ENCODE measurements around the gene DNAH14. TPM values are rescaled to one million over a fixed set of nuclear protein-coding genes. Genes with fewer than 3 reads are reported as not detected.
A peak's percentile ranks its signal among the peaks of the same experiment; 100 is the strongest.
"Not testable (repeated sequence)": the region's sequence is repeated elsewhere in the genome, so short reads cannot be mapped to it uniquely, and the experiment has no call there.

DNAH14 gene
- total RNA-seq, 1 donor from 2014 or later = 0.18 TPM

DNA sequence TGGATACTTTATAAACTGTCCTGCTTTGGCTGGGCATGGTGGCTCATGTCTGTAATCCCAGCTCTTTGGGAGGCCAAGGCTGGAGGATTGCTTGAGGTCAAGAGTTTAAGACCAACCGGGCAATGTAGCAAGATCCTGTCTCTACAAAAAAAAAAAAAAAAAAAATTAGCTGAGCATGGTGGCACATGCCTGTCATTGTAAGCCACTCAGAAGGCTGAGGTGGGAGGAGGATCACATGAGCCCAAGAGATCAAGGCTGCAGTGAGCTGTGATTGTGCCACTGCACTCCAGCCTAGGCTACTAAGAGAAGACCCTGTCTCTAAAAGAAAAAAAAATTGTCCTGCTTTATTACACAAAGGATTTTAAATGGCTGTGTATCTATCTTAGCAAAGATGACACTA lies 403.2 kb downstream of the DNAH14 start:
- H3K4me1 Mint-ChIP-seq (ENCODE audit: low read depth) = no peaks in the 10 kb centered on the region
- DNase-seq (ENCODE audit: low spot score) = no peak
- peaks cover 7% of the 10 kb centered on the region for H3K27me3 Mint-ChIP-seq (ENCODE audit: insufficient read depth)
- intact Hi-C loops (cut with micrococcal nuclease) = no loop called here
- no peak overlapping the region for H3K27ac Mint-ChIP-seq
- H3K36me3 Mint-ChIP-seq (ENCODE audit: low read depth) = no peaks in the 10 kb centered on the region
- H3K4me3 Mint-ChIP-seq = no peak overlapping the region
- no peaks in the 10 kb centered on the region for H3K9me3 Mint-ChIP-seq

GRCh38 chr1:225335098-225335778 lies 405.8 kb downstream of the DNAH14 start:
- H3K4me1 Mint-ChIP-seq (ENCODE audit: low read depth); H3K4me3 Mint-ChIP-seq; H3K9me3 Mint-ChIP-seq; DNase-seq (ENCODE audit: low spot score); intact Hi-C loops (cut with micrococcal nuclease); H3K27ac Mint-ChIP-seq; H3K36me3 Mint-ChIP-seq (ENCODE audit: low read depth): not testable (repeated sequence)
- H3K27me3 Mint-ChIP-seq (ENCODE audit: insufficient read depth) = peaks cover 11% of the 10 kb centered on the region

DNA sequence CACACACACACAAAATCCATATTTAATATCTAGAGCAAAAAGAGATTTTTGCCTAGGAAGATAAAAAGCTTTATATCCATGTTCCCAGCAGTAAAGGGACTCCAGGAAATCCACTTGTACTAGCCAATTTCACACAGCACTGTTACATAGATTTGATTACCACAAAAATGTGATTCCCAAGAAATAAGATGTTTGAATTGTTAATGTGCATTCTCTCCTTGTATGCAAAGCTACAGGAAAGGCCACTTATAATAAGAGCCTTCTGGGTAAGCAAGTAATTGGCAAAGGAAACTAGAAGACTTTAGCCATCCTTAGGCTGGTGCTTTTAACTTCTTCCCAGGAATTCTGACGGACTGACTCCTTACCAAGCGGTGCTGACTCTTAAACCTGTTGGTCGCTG lies 409.1 kb downstream of the DNAH14 start:
- Mint-ChIP-seq H3K36me3 (ENCODE audit: low read depth) (no peaks in the 10 kb centered on the region), H3K9me3 (no peaks in the 10 kb centered on the region), H3K27me3 (ENCODE audit: insufficient read depth) (peaks cover 15% of the 10 kb centered on the region), H3K27ac (no peak overlapping the region), H3K4me3 (no peak overlapping the region), H3K4me1 (ENCODE audit: low read depth) (no peaks in the 10 kb centered on the region)
- DNase-seq (ENCODE audit: low spot score) = no peak
- intact Hi-C loops (cut with micrococcal nuclease) = no loop called here

DNA sequence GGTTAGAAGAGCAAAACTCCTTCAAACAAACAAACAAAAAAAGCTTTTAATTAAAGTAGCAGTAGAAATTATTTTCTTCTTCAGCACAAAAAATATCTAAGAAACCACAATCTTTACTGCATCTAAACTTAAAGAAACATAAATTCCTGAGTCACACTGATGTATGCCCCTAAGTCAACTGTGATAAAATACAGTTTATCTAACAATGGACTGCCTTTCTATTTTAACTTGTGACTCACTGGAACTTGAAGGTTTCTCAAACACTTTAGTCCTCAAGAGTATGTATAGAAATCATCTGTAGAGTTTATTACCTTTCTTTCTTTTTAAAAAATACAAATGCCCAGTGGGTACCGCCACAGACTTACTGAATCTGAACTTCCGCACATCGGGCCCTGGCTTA lies 412.2 kb downstream of the DNAH14 start:
- Mint-ChIP-seq H3K27ac (no peak overlapping the region), H3K36me3 (ENCODE audit: low read depth) (no peaks in the 10 kb centered on the region), H3K4me1 (ENCODE audit: low read depth) (no peaks in the 10 kb centered on the region), H3K27me3 (ENCODE audit: insufficient read depth) (peaks cover 23% of the 10 kb centered on the region), H3K9me3 (no peaks in the 10 kb centered on the region), H3K4me3 (no peak overlapping the region)
- no peak for DNase-seq (ENCODE audit: low spot score)
- intact Hi-C loops (cut with micrococcal nuclease) = no loop called here

DNA sequence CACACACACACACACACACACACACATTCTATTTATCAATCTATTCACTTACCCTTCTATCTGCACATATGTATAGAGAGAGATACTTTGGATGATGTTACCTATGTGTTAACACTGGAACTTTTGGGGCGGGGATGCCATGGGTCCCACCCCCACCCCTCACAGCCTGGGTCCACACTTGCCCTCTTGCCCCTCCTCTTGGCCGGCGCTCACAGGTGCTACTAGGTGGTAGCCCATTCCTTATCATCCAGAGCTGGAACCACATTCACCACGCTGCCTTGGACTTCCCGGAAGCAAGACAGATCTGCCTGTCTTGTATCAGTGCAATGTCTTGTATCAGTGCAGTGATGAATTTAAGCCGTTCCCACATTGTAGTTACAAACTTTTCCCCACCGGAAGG lies 413.2 kb downstream of the DNAH14 start:
- Mint-ChIP-seq H3K27me3 (ENCODE audit: insufficient read depth) (peaks cover 27% of the 10 kb centered on the region), H3K9me3 (no peaks in the 10 kb centered on the region), H3K36me3 (ENCODE audit: low read depth) (no peaks in the 10 kb centered on the region), H3K4me3 (no peak overlapping the region), H3K27ac (no peak overlapping the region), H3K4me1 (ENCODE audit: low read depth) (no peaks in the 10 kb centered on the region)
- no peak for DNase-seq (ENCODE audit: low spot score)
- intact Hi-C loops (cut with micrococcal nuclease) = no loop called here

DNA sequence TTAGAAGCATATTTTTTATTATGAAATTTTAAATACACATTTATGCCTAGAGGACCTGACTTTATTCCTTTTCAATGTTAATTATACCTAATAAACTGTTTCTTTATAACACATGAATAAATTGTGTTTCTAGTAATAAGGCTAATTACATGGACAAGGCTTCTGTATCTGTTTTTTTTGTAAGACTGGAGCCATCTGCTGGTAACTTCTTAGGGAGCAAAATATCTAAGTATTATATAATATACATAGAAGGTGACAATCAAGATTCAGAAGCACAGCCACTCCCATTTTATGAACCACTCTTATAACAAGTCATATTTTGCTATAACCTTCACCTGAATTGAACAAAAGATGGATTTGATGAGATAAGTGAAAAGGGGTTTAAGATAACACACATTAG lies 414.1 kb downstream of the DNAH14 start:
- Mint-ChIP-seq H3K9me3 (peaks cover 7% of the 10 kb centered on the region), H3K4me1 (ENCODE audit: low read depth) (no peaks in the 10 kb centered on the region), H3K4me3 (no peak overlapping the region), H3K36me3 (ENCODE audit: low read depth) (no peaks in the 10 kb centered on the region), H3K27ac (no peak overlapping the region), H3K27me3 (ENCODE audit: insufficient read depth) (peaks cover 35% of the 10 kb centered on the region)
- DNase-seq (ENCODE audit: low spot score) = no peak
- intact Hi-C loops (cut with micrococcal nuclease) = no loop called here

DNA sequence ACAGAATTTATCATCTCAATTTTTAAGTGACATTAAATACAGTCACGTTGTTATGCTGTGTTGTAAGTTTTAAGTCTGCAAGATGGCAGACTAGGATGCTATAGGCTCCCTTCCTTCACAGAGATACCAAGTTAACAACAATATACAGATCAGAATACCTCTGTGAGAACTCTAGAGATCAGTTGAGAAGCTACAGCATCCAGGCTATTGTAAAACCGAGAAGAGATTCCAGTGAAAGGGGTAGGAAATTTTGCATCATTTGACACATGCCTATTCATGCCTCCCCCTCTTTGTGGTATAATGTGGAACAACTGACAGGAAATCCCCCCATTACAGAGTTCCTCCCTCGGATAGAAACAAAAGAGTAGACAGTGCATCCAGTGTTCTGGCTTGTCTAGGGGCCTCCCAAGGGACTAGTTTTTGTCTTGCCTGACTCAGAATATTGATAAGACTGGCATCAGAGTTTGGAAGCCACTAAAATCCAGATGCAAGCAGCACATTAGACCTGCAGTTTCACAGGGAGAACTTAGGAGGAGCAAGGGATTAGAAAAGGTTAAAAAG lies 417.7 kb downstream of the DNAH14 start:
- Mint-ChIP-seq H3K4me3 (no peak overlapping the region), H3K36me3 (ENCODE audit: low read depth) (no peaks in the 10 kb centered on the region), H3K4me1 (ENCODE audit: low read depth) (no peaks in the 10 kb centered on the region), H3K27me3 (ENCODE audit: insufficient read depth) (peaks cover 36% of the 10 kb centered on the region), H3K9me3 (peaks cover 7% of the 10 kb centered on the region), H3K27ac (no peak overlapping the region)
- intact Hi-C loops (cut with micrococcal nuclease) = no loop called here
- DNase-seq (ENCODE audit: low spot score) = no peak

GRCh38 chr1:225348400-225348799 lies 418.9 kb downstream of the DNAH14 start:
- DNase-seq (ENCODE audit: low spot score) = no peak
- intact Hi-C loops (cut with micrococcal nuclease) = no loop called here
- H3K9me3 Mint-ChIP-seq = peaks cover 7% of the 10 kb centered on the region
- no peak overlapping the region for H3K4me3 Mint-ChIP-seq
- H3K27ac Mint-ChIP-seq = peak overlapping the region; percentile 49
- H3K4me1 Mint-ChIP-seq (ENCODE audit: low read depth) = no peaks in the 10 kb centered on the region
- peaks cover 37% of the 10 kb centered on the region for H3K27me3 Mint-ChIP-seq (ENCODE audit: insufficient read depth)
- H3K36me3 Mint-ChIP-seq (ENCODE audit: low read depth) = no peaks in the 10 kb centered on the region

DNA sequence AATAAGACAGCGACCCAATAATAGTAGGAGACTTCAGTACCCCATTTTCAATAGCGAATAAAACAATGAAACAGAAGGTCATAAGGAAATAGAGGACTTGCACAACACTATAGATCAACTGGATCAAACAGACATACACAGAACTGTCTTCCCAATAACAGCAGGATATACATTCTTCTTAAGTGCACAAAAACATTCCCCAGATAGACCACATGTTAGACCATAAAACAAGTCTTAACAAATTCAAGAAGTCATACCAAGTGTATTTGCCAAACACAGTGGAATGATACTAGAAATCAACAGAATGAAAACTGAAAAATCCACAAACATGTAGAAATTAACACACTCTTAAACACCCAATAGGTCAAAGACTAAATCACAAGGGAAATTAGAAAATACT lies 420.4 kb downstream of the DNAH14 start:
- peaks cover 29% of the 10 kb centered on the region for H3K27me3 Mint-ChIP-seq (ENCODE audit: insufficient read depth)
- no peak for DNase-seq (ENCODE audit: low spot score)
- H3K4me3 Mint-ChIP-seq = no peak overlapping the region
- H3K9me3 Mint-ChIP-seq = peaks cover 7% of the 10 kb centered on the region
- H3K27ac Mint-ChIP-seq = no peak overlapping the region
- intact Hi-C loops (cut with micrococcal nuclease) = no loop called here
- no peaks in the 10 kb centered on the region for H3K36me3 Mint-ChIP-seq (ENCODE audit: low read depth)
- H3K4me1 Mint-ChIP-seq (ENCODE audit: low read depth) = no peaks in the 10 kb centered on the region

DNA sequence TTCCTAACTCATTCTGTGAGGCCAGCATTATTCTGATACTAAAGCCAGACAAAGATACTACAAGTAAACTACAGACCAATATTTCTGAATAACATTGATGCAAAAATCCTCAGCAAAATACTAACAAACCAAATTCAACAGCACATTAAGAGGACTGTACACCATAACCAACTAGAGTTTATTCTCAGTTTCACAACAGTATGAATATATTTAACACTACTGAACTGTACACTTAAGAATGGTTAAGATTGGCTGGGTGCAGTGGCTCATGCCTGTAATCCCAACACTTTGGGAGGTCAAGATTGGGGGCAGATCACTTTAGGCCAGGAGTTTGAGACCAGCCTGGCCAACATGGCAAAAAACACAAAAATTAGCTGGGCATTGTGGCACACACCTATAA lies 421.4 kb downstream of the DNAH14 start:
- DNase-seq (ENCODE audit: low spot score) = no peak
- Mint-ChIP-seq H3K27me3 (ENCODE audit: insufficient read depth) (peaks cover 32% of the 10 kb centered on the region), H3K4me3 (no peak overlapping the region), H3K36me3 (ENCODE audit: low read depth) (no peaks in the 10 kb centered on the region), H3K4me1 (ENCODE audit: low read depth) (no peaks in the 10 kb centered on the region), H3K9me3 (peaks cover 7% of the 10 kb centered on the region), H3K27ac (no peak overlapping the region)
- intact Hi-C loops (cut with micrococcal nuclease) = no loop called here

DNA sequence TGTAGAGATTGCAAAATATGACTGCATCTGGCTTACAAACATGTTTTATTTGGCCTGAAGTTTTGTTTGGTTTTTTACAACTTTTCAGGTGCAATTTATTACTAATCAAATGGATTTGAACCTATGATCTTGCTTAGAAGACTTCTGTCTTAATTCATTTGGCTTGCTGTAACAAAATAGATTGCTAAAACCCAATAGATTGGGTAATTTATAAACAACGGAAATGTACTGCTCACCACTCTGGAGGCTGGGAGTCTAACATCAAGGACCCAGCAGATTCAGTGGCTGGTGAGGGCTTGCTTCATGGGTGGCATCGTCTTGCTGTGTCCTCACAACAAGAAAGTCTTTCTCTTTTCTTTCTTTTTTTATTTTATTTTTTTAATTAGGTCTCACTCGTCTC lies 425.4 kb downstream of the DNAH14 start:
- Mint-ChIP-seq H3K36me3 (ENCODE audit: low read depth) (no peaks in the 10 kb centered on the region), H3K4me1 (ENCODE audit: low read depth) (no peaks in the 10 kb centered on the region), H3K27me3 (ENCODE audit: insufficient read depth) (peaks cover 31% of the 10 kb centered on the region), H3K27ac (no peak overlapping the region), H3K9me3 (no peaks in the 10 kb centered on the region), H3K4me3 (no peak overlapping the region)
- intact Hi-C loops (cut with micrococcal nuclease) = no loop called here
- DNase-seq (ENCODE audit: low spot score) = no peak

DNA sequence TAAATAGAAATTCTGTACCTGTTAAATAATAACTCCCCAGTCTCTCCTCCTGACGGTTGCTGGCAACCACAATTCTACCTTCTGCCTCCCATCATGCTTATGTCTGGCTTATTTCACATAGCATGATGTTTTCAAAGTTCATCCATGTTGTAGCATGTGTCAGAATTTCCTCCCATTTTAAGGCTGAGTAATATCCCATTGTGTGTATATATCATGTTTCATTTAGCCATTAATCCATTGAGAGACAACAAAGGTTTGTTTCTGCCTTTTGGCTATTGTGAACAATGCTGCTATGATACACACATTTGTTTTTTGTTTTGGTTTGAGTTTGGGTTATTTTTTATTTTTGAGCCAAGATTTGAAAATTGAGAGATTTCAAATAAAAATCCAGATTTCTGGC lies 426.4 kb downstream of the DNAH14 start:
- Mint-ChIP-seq H3K4me1 (ENCODE audit: low read depth) (no peaks in the 10 kb centered on the region), H3K36me3 (ENCODE audit: low read depth) (no peaks in the 10 kb centered on the region), H3K9me3 (no peaks in the 10 kb centered on the region), H3K27ac (no peak overlapping the region), H3K27me3 (ENCODE audit: insufficient read depth) (peaks cover 31% of the 10 kb centered on the region), H3K4me3 (no peak overlapping the region)
- no peak for DNase-seq (ENCODE audit: low spot score)
- intact Hi-C loops (cut with micrococcal nuclease) = no loop called here

DNA sequence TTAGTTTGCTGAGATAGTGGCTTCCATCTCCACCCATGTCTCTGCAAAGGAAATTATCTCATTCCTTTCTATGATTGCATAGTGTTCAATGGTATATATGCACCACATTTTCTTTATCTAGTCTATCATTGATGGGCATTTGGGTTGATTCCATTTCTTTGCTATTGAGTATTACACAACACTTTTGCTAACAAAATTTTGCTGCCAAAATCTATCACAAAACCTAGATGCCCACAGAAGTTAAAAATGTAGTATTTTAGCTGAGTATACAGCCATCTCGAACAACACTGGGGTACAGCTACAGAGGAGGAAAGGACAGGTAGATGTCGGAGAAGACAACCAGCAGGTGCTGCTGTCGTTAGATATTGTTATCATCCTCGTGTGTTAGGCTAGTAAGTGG lies 430.6 kb downstream of the DNAH14 start:
- no peaks in the 10 kb centered on the region for H3K9me3 Mint-ChIP-seq
- peaks cover 12% of the 10 kb centered on the region for H3K4me1 Mint-ChIP-seq (ENCODE audit: low read depth)
- peaks cover 21% of the 10 kb centered on the region for H3K27me3 Mint-ChIP-seq (ENCODE audit: insufficient read depth)
- DNase-seq (ENCODE audit: low spot score) = no peak
- no peak overlapping the region for H3K4me3 Mint-ChIP-seq
- no peaks in the 10 kb centered on the region for H3K36me3 Mint-ChIP-seq (ENCODE audit: low read depth)
- intact Hi-C loops (cut with micrococcal nuclease) = no loop called here
- H3K27ac Mint-ChIP-seq = no peak overlapping the region

GRCh38 chr1:225361176-225361575 lies 431.7 kb downstream of the DNAH14 start:
- DNase-seq (ENCODE audit: low spot score) = no peak
- H3K4me3 Mint-ChIP-seq = no peak overlapping the region
- H3K36me3 Mint-ChIP-seq (ENCODE audit: low read depth) = no peaks in the 10 kb centered on the region
- H3K27ac Mint-ChIP-seq = no peak overlapping the region
- peaks cover 12% of the 10 kb centered on the region for H3K4me1 Mint-ChIP-seq (ENCODE audit: low read depth)
- intact Hi-C loops (cut with micrococcal nuclease) = no loop called here
- peaks cover 19% of the 10 kb centered on the region for H3K27me3 Mint-ChIP-seq (ENCODE audit: insufficient read depth)
- H3K9me3 Mint-ChIP-seq = no peaks in the 10 kb centered on the region
